Measurements from ENCODE around the gene SLC30A1.

Gene SLC30A1

DNA sequence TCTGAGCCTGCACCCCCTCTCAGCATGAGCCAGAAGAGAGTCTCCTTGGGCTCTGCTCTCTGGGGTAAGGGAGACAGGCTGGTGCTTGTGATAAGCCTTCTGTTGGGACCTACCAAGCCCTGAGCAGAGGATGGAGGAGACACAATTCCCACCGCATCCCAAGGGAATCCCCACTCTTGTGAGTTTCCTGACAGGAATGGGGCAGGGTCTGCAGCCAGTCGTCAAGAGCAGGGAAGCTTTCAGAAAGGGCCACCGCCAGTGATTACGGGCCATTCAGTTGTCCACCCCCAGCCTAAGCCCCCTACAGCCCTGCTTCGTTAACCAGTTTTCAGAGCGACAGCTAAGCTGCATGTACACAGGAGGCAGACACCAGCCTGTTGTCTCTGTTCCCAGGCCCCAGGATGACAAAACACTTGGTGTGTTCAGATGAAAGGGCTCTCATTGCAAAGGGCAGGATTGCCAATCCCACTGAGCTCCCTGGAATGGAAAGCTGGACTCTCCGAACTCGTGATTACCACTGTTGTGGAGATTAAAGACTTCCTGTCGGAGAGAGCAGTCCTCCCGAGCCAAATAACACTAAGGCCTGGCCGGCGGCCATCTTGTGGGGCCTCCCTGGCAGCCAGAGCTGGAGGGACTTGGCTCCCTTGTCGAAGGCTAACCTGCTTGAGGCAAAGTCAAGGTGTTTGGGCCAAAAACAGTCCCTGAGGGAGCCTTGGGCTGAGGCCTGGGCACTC, 37.4 kb upstream of the SLC30A1 start:
- H3K27ac ChIP-seq (ENCODE audit: low read length), result no peak overlapping the region
- H3K36me3 ChIP-seq (ENCODE audit: control insufficient read depth in 1 of 2, insufficient read depth in 2 of 2, low read length in 2 of 2), result no peaks in the 10 kb centered on the region
- no peaks in the 10 kb centered on the region for H3K27me3 ChIP-seq (ENCODE audit: low read depth, low read length)
- peaks cover 7 to 13% of the 10 kb centered on the region in 2 donors for H3K4me1 ChIP-seq (ENCODE audit: control insufficient read depth in 1 of 2, insufficient read depth in 2 of 2, low read length in 2 of 2)
- no peak overlapping the region for H3K4me3 ChIP-seq (ENCODE audit: low read depth in 1 of 2, low read length in 2 of 2)
- H3K9me3 ChIP-seq (ENCODE audit: control insufficient read depth in 1 of 2, low read length in 2 of 2), result no peaks in the 10 kb centered on the region

DNA sequence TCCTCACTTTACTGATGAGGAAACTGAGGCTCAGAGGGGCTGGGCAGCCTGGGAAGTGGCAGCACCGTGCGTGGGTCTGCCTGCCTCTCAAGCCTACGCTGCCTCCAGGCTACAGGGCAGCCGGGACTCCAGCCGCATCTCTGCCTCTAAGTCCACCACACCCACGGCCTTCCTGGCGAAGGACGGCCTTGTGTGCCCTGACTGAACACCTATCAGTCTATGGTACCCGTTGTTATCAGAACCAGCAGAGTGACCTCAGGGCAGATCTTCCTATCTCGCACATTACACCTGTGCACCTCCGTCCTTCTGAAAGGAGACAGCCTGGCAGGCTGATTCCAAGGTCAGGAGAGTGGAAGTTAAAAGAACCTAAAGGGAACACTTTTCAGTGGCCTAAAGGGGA, 35.7 kb upstream of the SLC30A1 start:
- Histone ChIP-seq H3K36me3 (ENCODE audit: control insufficient read depth in 1 of 2, insufficient read depth in 2 of 2, low read length in 2 of 2) (no peaks in the 10 kb centered on the region), H3K27me3 (ENCODE audit: low read depth, low read length) (no peaks in the 10 kb centered on the region), H3K27ac (ENCODE audit: low read length) (no peak overlapping the region), H3K4me1 (ENCODE audit: control insufficient read depth in 1 of 2, insufficient read depth in 2 of 2, low read length in 2 of 2) (peaks cover 7 to 12% of the 10 kb centered on the region in 2 donors), H3K9me3 (ENCODE audit: control insufficient read depth in 1 of 2, low read length in 2 of 2) (no peaks in the 10 kb centered on the region), H3K4me3 (ENCODE audit: low read depth in 1 of 2, low read length in 2 of 2) (no peak overlapping the region)

DNA sequence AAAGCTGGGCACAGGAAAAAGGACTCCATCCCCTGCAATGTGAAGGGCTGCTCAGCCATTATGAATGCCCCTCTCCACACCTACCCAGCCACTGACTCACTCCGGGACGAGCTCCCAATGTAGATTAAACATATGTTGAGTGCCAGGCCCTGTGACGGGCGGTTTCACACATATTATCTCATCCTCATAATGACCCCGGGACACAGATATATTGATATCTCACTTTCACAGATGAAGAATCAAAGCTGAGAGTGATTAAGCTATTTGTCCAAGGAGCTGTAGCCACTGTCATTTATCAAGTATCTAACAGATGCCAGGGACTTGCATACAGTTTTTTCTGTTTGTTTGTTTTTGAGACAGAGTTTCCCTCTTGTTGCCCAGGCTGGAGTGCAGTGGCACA, 35.0 kb upstream of the SLC30A1 start:
- Histone ChIP-seq H3K36me3 (ENCODE audit: control insufficient read depth in 1 of 2, insufficient read depth in 2 of 2, low read length in 2 of 2) (no peaks in the 10 kb centered on the region), H3K4me3 (ENCODE audit: low read depth in 1 of 2, low read length in 2 of 2) (no peak overlapping the region), H3K9me3 (ENCODE audit: control insufficient read depth in 1 of 2, low read length in 2 of 2) (no peaks in the 10 kb centered on the region), H3K27me3 (ENCODE audit: low read depth, low read length) (no peaks in the 10 kb centered on the region), H3K4me1 (ENCODE audit: control insufficient read depth in 1 of 2, insufficient read depth in 2 of 2, low read length in 2 of 2) (peaks cover 7 to 15% of the 10 kb centered on the region in 2 donors), H3K27ac (ENCODE audit: low read length) (no peak overlapping the region)

DNA sequence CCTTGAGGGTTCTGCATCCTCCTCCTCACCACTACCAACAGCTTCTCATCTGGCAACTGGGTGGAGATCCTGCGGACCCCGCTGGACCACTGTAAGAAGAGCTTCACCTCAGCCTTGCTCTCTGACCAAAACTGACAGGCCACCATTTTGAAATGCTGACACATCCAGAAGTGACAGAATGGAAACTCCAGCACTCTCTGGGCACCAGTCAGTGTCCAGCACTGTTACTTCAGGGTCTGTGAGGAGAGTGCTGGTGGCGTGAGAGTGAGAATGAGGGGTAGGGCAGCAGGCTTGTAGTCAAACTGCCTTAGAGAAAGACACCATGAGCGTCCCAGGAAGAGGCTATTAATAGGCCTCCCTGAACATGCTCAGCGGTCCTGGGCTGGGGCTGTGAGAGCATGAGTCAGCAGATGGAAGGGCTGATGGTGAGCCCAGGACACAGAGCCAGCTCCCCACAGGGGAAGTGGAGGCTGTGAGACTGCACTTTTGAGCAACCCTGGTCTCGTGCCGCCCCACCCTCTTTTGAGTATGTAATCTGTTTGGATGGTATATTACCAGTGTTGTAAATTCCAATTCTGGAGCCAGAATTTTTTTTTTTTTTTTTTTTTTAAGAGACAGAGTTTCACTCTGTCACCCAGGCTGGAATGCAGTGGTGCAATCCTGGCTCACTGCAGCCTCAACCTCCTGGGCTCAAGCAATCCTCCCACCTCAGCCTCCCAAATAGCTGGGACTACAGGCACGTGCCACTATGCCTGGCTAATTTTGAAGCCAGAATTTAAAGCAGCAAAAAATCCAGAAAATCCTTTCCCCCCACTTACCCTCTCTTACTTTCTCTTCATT, 34.4 kb upstream of the SLC30A1 start:
- Histone ChIP-seq H3K27ac (ENCODE audit: low read length) (peak overlapping the region; percentile 3), H3K27me3 (ENCODE audit: low read depth, low read length) (no peaks in the 10 kb centered on the region), H3K4me3 (ENCODE audit: low read depth in 1 of 2, low read length in 2 of 2) (no peak overlapping the region), H3K4me1 (ENCODE audit: control insufficient read depth in 1 of 2, insufficient read depth in 2 of 2, low read length in 2 of 2) (peaks cover 7 to 15% of the 10 kb centered on the region in 2 donors), H3K36me3 (ENCODE audit: control insufficient read depth in 1 of 2, insufficient read depth in 2 of 2, low read length in 2 of 2) (no peaks in the 10 kb centered on the region), H3K9me3 (ENCODE audit: control insufficient read depth in 1 of 2, low read length in 2 of 2) (no peaks in the 10 kb centered on the region)

DNA sequence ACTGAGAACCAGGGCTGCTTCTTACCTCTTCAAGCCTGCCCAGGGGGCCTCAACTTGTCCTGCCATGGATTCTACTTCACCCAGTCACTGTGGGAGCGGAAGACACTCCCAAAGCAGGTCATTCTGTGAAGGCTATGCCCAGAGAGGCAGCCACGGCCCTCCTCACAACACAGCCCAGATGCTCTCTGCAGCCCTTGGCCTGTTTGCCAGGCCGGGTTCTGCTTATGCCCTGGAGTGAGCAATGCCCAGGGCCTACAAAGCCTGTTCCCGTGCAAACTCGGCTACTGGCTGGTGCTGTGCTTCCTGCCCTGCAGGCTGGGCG, 33.8 kb upstream of the SLC30A1 start:
- Histone ChIP-seq H3K36me3 (ENCODE audit: control insufficient read depth in 1 of 2, insufficient read depth in 2 of 2, low read length in 2 of 2) (no peaks in the 10 kb centered on the region), H3K4me1 (ENCODE audit: control insufficient read depth in 1 of 2, insufficient read depth in 2 of 2, low read length in 2 of 2) (peaks cover 7 to 15% of the 10 kb centered on the region in 2 donors), H3K4me3 (ENCODE audit: low read depth in 1 of 2, low read length in 2 of 2) (no peak overlapping the region), H3K27me3 (ENCODE audit: low read depth, low read length) (no peaks in the 10 kb centered on the region), H3K9me3 (ENCODE audit: control insufficient read depth in 1 of 2, low read length in 2 of 2) (no peaks in the 10 kb centered on the region), H3K27ac (ENCODE audit: low read length) (peak overlapping the region; percentile 3)

DNA sequence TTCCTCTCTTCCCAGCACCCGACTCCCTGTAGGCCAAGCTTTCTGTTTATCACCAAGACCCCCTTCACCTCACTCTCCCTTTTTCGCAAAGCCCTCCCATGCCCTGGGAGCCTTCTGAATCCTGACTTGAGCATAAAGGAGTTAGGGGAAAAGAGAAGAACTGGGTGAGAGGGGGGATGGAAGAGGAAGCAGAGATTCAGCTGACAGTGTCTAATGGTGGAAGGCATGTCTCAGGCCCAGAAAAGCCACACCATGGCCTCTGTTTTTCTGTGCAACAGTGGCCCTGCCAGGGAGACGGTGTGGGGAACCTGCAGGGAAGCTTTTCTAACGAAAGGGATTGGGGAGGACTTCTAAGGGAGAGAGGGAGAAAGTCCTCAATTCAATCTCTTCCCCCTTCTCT, 32.9 kb upstream of the SLC30A1 start:
- no peaks in the 10 kb centered on the region for H3K9me3 ChIP-seq (ENCODE audit: control insufficient read depth in 1 of 2, low read length in 2 of 2)
- H3K4me3 ChIP-seq (ENCODE audit: low read depth in 1 of 2, low read length in 2 of 2), result no peak overlapping the region
- no peaks in the 10 kb centered on the region for H3K36me3 ChIP-seq (ENCODE audit: control insufficient read depth in 1 of 2, insufficient read depth in 2 of 2, low read length in 2 of 2)
- H3K4me1 ChIP-seq (ENCODE audit: control insufficient read depth in 1 of 2, insufficient read depth in 2 of 2, low read length in 2 of 2), result peaks cover 7 to 15% of the 10 kb centered on the region in 2 donors
- no peak overlapping the region for H3K27ac ChIP-seq (ENCODE audit: low read length)
- H3K27me3 ChIP-seq (ENCODE audit: low read depth, low read length), result no peaks in the 10 kb centered on the region

DNA sequence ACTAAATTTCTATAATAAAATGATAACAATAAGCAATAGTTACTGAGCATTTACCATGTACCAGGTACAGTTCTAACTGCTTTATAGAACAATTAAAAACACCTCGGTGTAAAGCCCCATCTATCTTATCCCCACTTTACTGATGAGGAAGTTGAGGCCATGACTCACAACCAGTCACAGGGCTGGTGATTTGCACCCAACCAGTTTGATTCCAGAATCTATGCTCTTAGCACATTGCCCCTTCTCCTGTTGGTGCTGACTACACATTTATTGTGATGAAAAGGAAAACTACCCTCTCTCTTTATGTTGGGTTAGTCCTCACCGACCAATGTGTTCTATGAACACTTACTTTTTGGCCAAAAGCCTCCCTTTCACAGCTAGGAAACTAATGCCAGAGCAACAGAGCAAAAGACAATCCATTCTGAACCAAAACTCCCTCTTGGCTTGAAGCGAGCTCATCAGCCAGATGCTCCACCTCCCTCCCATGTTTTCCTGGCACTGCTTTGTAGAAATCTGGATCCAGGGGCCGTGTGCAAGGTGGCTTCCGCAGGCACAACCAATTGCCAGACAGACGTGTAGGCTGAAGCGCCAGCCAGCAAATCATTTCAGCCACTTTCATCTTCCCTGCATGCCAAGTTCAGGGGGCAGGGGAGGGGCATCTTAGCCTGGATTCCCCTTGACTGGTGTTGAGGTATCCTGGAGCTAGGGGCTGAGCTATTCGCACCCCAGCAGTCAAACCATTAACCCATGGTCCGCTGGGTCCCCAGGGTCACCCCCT, 32.0 kb upstream of the SLC30A1 start:
- H3K27ac ChIP-seq (ENCODE audit: low read length), result no peak overlapping the region
- H3K27me3 ChIP-seq (ENCODE audit: low read depth, low read length), result no peaks in the 10 kb centered on the region
- H3K4me1 ChIP-seq (ENCODE audit: control insufficient read depth in 1 of 2, insufficient read depth in 2 of 2, low read length in 2 of 2), result peaks cover under 1 to 11% of the 10 kb centered on the region in 2 donors
- H3K4me3 ChIP-seq (ENCODE audit: low read depth in 1 of 2, low read length in 2 of 2), result no peak overlapping the region
- no peaks in the 10 kb centered on the region for H3K36me3 ChIP-seq (ENCODE audit: control insufficient read depth in 1 of 2, insufficient read depth in 2 of 2, low read length in 2 of 2)
- H3K9me3 ChIP-seq (ENCODE audit: control insufficient read depth in 1 of 2, low read length in 2 of 2), result no peaks in the 10 kb centered on the region

DNA sequence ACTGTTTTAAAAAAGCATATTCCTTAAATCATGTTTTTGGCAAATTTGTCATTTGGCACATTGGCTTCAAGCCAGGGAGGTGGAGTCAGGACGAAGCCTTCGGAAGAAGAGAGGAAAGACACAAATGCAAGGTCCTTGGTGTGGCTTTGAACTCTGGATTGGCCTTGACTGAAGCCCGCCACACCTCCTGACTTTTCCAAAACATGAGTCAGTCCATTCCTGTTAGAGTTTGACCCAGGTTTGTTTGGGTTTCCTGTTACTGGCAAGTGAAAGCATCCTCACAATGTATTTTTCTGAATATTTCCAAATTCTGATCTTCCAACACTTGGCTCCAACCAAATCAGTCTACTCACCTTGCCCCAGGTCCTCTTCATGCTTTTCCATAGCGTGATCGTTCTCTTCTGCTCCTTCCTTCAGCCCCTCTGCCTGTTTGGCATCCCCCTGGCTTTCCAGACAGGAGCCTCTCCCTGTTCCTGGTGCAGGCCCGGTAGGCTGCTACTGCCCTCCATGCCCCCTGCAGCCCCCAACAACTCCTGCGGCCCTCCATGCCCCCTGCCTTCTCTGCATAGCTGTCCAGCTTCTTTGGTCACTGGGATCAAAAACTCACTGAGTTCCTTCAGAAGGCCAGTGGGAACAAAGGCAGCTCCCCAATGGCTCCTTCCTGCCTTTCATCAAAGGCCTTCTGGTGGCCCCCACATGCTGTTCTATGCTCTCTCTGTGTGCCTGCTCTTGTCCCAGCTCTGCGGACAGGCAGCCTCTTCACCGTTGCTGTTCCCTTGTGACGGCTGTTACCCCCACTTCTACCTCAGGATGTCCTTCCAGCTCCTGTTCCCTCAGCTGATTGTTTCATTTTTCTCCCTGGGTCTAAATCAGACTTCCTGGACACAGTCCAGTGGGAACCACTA, 30.4 kb upstream of the SLC30A1 start:
- Histone ChIP-seq H3K9me3 (ENCODE audit: control insufficient read depth in 1 of 2, low read length in 2 of 2) (no peaks in the 10 kb centered on the region), H3K4me3 (ENCODE audit: low read depth in 1 of 2, low read length in 2 of 2) (no peak overlapping the region), H3K27me3 (ENCODE audit: low read depth, low read length) (no peaks in the 10 kb centered on the region), H3K4me1 (ENCODE audit: control insufficient read depth in 1 of 2, insufficient read depth in 2 of 2, low read length in 2 of 2) (peaks cover 0 to 11% of the 10 kb centered on the region in 2 donors), H3K27ac (ENCODE audit: low read length) (no peak overlapping the region), H3K36me3 (ENCODE audit: control insufficient read depth in 1 of 2, insufficient read depth in 2 of 2, low read length in 2 of 2) (no peaks in the 10 kb centered on the region)

DNA sequence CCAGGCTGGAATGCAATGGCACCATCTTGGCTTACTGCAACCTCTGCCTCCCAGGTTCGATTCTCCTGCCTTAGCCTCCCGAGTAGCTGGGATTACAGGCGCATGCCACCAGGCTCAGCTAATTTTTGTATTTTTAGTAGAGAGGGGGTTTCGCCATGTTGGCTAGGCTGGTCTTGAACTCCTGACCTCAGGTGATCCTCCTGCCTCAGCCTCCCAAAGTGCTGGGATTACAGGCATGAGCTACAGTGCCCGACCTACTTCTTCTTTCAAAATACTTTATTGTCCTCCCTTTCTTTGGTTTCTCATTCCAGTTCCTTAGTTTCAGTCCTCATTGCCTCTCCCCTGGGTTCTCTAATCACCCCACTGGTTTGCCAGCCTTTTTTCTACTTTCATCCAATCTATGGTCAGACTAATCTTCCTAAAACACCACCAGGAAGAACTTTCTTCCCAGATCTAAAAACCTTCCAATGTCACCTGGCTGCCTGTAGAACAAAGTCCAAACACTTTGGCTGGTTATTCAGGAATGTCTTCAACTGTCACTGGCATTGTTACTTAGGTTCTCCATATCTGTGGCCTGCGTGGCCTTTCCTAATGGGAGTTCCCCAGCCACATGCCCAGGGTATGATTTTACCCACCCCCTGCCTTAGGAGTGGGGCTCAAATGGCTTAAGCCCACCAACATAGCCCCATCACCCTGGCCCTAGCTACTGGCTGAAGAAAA, 29.0 kb upstream of the SLC30A1 start:
- Histone ChIP-seq H3K4me3 (ENCODE audit: low read depth in 1 of 2, low read length in 2 of 2) (no peak overlapping the region), H3K9me3 (ENCODE audit: control insufficient read depth in 1 of 2, low read length in 2 of 2) (no peaks in the 10 kb centered on the region), H3K27me3 (ENCODE audit: low read depth, low read length) (no peaks in the 10 kb centered on the region), H3K27ac (ENCODE audit: low read length) (peak overlapping the region; percentile 52), H3K4me1 (ENCODE audit: control insufficient read depth in 1 of 2, insufficient read depth in 2 of 2, low read length in 2 of 2) (peaks cover 0 to 4% of the 10 kb centered on the region in 2 donors), H3K36me3 (ENCODE audit: control insufficient read depth in 1 of 2, insufficient read depth in 2 of 2, low read length in 2 of 2) (no peaks in the 10 kb centered on the region)

Measured in muscle layer of duodenum (tissue), 2 donors.